ENCODE measurements around the gene ATXN7L1.

GRCh38 chr7:105768898-105769507 is 107.4 kb downstream of the ATXN7L1 start:
- TF ChIP-seq CTCF (IDR thresholded peaks at IDR 0.05) (no peak), POLR2A (IDR thresholded peaks at IDR 0.05) (no peak)
